SK-N-SH (cell line): Measurements from ENCODE around the gene RASGEF1C. TPM values are rescaled to one million over a fixed set of nuclear protein-coding genes. Genes with fewer than 3 reads are reported as not detected.

Experiments
- CTCF ChIA-PET: fragments of 300-600, 350-600 bp; formaldehyde crosslinking; extraction: SDS; loops from one replicate; lab custom pipeline; 2021; lab: Yijun Ruan, JAX
- POLR2A ChIA-PET: fragments of 350-600 bp; sonication (Branson Sonifier 250); formaldehyde crosslinking; extraction: SDS; loops from one replicate; lab custom pipeline; 2020; ENCODE audit warnings: antibody characterized with exemption, inconsistent platforms; lab: Yijun Ruan, JAX
- DNase-seq: peaks from one replicate; pipeline ENCODE4 v3.0.0; 2012
- H2AFZ ChIP-seq: fragments of 200-600 bp; sonication (generic); 2 replicates; pipeline ENCODE4 v1.8.1; 2016; ENCODE audit warnings: antibody characterized with exemption, mild to moderate bottlenecking, low read depth
- H3F3A ChIP-seq: fragments of 200-600 bp; sonication (generic); replicated peaks from 2 replicates; pipeline ENCODE3; 2016; ENCODE audit warnings: antibody characterized with exemption, mild to moderate bottlenecking; ENCODE audit not compliant: insufficient read depth
- H3K27ac ChIP-seq, 2 experiments: fragments of 200-500 bp in 1 of 2; fragments of 200-600 bp in 1 of 2; sonication (Bioruptor generic) in 1 of 2; sonication (generic), shearing (Covaris generic) in 1 of 2; 2 replicates each; pipeline versions ENCODE4 v1.5.1 to v1.6.1; 2014 to 2016; ENCODE audit warnings: low read depth in 2 of 2, inconsistent platforms in 1 of 2, low read length in 1 of 2, mild to moderate bottlenecking in 1 of 2, mixed read lengths in 1 of 2
- H3K27me3 ChIP-seq: fragments of 200-600 bp; sonication (generic), shearing (Covaris generic); 2 replicates; pipeline ENCODE4 v1.6.1; 2016; ENCODE audit warnings: mixed run types; ENCODE audit not compliant: insufficient read depth
- H3K36me3 ChIP-seq, 2 experiments: fragments of 200-500 bp in 1 of 2; fragments of 200-600 bp in 1 of 2; sonication (Bioruptor generic) in 1 of 2; sonication (generic) in 1 of 2; replicated peaks in 1 of 2; 2 replicates each; pipeline versions ENCODE3 to v1.5.1; 2014 to 2016; ENCODE audit warnings: low read length in 1 of 2, mild to moderate bottlenecking in 1 of 2; ENCODE audit not compliant: insufficient read depth in 2 of 2, control insufficient read depth in 1 of 2
- H3K4me1 ChIP-seq, 2 experiments: fragments of 200-500 bp in 1 of 2; fragments of 200-600 bp in 1 of 2; sonication (Bioruptor generic) in 1 of 2; sonication (generic), shearing (Covaris generic) in 1 of 2; 2 replicates each; pipeline versions ENCODE4 v1.5.1 to v1.6.1; 2014 to 2016; ENCODE audit warnings: low read depth in 1 of 2, low read length in 1 of 2, mixed run types in 1 of 2; ENCODE audit not compliant: insufficient read depth in 2 of 2, control insufficient read depth in 1 of 2
- H3K4me2 ChIP-seq: fragments of 200-600 bp; sonication (generic), shearing (Covaris generic); 2 replicates; pipeline ENCODE4 v1.6.1; 2017; ENCODE audit warnings: mixed run types
- H3K4me3 ChIP-seq, 2 experiments: fragments of 200-500 bp in 1 of 2; fragments of 200-600 bp in 1 of 2; sonication (Bioruptor generic) in 1 of 2; sonication (generic), shearing (Covaris generic) in 1 of 2; 2 replicates each; pipeline versions ENCODE4 v1.5.1 to v1.8.1; 2014 to 2016; ENCODE audit warnings: low read depth in 2 of 2, inconsistent platforms in 1 of 2, low read length in 1 of 2, mild to moderate bottlenecking in 1 of 2, mixed read lengths in 1 of 2, moderate library complexity in 1 of 2
- H3K79me2 ChIP-seq: fragments of 200-600 bp; sonication (generic); 2 replicates; pipeline ENCODE4 v1.8.1; 2017; ENCODE audit warnings: mild to moderate bottlenecking; ENCODE audit not compliant: insufficient read depth
- H3K9ac ChIP-seq: fragments of 200-600 bp; sonication (generic); 2 replicates; pipeline ENCODE4 v1.6.1; 2017; ENCODE audit warnings: mixed run types
- H3K9me2 ChIP-seq: fragments of 200-600 bp; sonication (generic); 2 replicates; pipeline ENCODE4 v1.6.1; 2017; ENCODE audit warnings: mixed run types
- H3K9me3 ChIP-seq: fragments of 200-600 bp; sonication (generic); 2 replicates; pipeline ENCODE4 v1.6.1; 2017; ENCODE audit warnings: mixed run types, mild to moderate bottlenecking, moderate library complexity
- H4K20me1 ChIP-seq: fragments of 200-600 bp; sonication (generic); 2 replicates; pipeline ENCODE4 v1.6.1; 2017; ENCODE audit warnings: mild to moderate bottlenecking, mixed run types; ENCODE audit not compliant: insufficient read depth
- CHD2 ChIP-seq: fragments of 150-350 bp; IDR thresholded peaks from 2 replicates; pipeline ENCODE4 v1.6.1; 2018; ENCODE audit warnings: low read length; ENCODE audit not compliant: partially characterized antibody
- CTCF ChIP-seq: fragments of 200-600 bp; sonication (generic); IDR thresholded peaks from 2 replicates; pipeline ENCODE4 v1.6.1; 2017; ENCODE audit warnings: antibody characterized with exemption, mild to moderate bottlenecking, moderate library complexity
- ELF1 ChIP-seq: IDR thresholded peaks from 2 replicates; pipeline ENCODE4 v1.4.0; 2012
- EZH2phosphoT487 ChIP-seq: fragments of 200-600 bp; sonication (generic); IDR thresholded peaks from 2 replicates; pipeline ENCODE4 v1.6.1; 2017; ENCODE audit warnings: low read depth, mixed run types, mild to moderate bottlenecking, antibody characterized with exemption, moderate library complexity, borderline replicate concordance
- FOSL2 ChIP-seq: IDR thresholded peaks from 2 replicates; pipeline ENCODE4 v1.4.0; 2012; ENCODE audit warnings: low read depth, mild to moderate bottlenecking, moderate library complexity, borderline replicate concordance
- FOXJ3 ChIP-seq: sonication (generic); formaldehyde crosslinking; IDR thresholded peaks from 2 replicates; pipeline ENCODE4 v1.5.1; 2020; ENCODE audit warnings: mild to moderate bottlenecking, missing genetic modification reagents
- JUND ChIP-seq: IDR thresholded peaks from 2 replicates; pipeline ENCODE4 v1.4.0; 2012
- MEF2A ChIP-seq: IDR thresholded peaks from 2 replicates; pipeline ENCODE4 v1.4.0; 2012; ENCODE audit warnings: low read depth, borderline replicate concordance
- NFIC ChIP-seq: IDR thresholded peaks from 2 replicates; pipeline ENCODE4 v1.4.0; 2012; ENCODE audit warnings: borderline replicate concordance
- PBX3 ChIP-seq: IDR thresholded peaks from 2 replicates; pipeline ENCODE4; 2012
- POLR2AphosphoS5 ChIP-seq: IDR thresholded peaks from 2 replicates; pipeline ENCODE4 v1.6.1; 2012; ENCODE audit warnings: low read depth, low read length
- RAD21 ChIP-seq: IDR thresholded peaks from 2 replicates; pipeline ENCODE4 v1.6.1; 2012; ENCODE audit warnings: mild to moderate bottlenecking, low read length
- RCOR1 ChIP-seq: fragments of 150-350 bp; IDR thresholded peaks from 2 replicates; pipeline ENCODE4 v1.6.1; 2017; ENCODE audit warnings: antibody characterized with exemption, low read length
- RXRA ChIP-seq: IDR thresholded peaks from 2 replicates; pipeline ENCODE4 v1.4.0; 2012; ENCODE audit warnings: low read depth, mild to moderate bottlenecking, borderline replicate concordance
- USF2 ChIP-seq: fragments of 150-350 bp; IDR thresholded peaks from 2 replicates; pipeline ENCODE4 v1.6.1; 2017; ENCODE audit warnings: antibody characterized with exemption, low read length, low read depth, borderline replicate concordance
- ZBTB33 ChIP-seq: IDR thresholded peaks from 2 replicates; pipeline ENCODE4 v1.4.0; 2012; ENCODE audit warnings: low read depth, borderline replicate concordance
- WGBS: methylation state at CpG from one replicate; pipeline ENCODE4 v1.1.6; 2017; ENCODE audit warnings: low lambda C conversion rate; 5-methylcytosine and 5-hydroxymethylcytosine counted together
- polyA plus RNA-seq, 3 experiments: library from polyadenylated mRNA; depleted of rRNA; stranded (reverse); fragments of >200 nt; gene quantifications; 2 replicates each; pipeline ENCODE4 v1.2.3, GENCODE V29; 2012

RASGEF1C gene
- polyA plus RNA-seq, 1 of the 3 experiments (the other 2 are of a cell fraction) = not detected

GRCh38 chr5:180193749-180194375 is 15.1 kb downstream of the RASGEF1C start:
- Histone ChIP-seq H3K4me1 (no peaks in the 10 kb centered on the region), H4K20me1 (no peaks in the 10 kb centered on the region), H3K27me3 (no peaks in the 10 kb centered on the region), H3K4me2 (no peak overlapping the region), H3K27ac (no peak overlapping the region), H3K36me3 (no peaks in the 10 kb centered on the region), H3K4me3 (no peak overlapping the region), H2AFZ (no peak overlapping the region), H3K9me3 (no peaks in the 10 kb centered on the region)
- 78% methylated on average over 24 of the region's 24 CpGs for WGBS
- POLR2A ChIA-PET = no interaction called here
- TF ChIP-seq FOSL2 (no peak), RXRA (no peak), RCOR1 (no peak)
- TF ChIP-seq, all 33 proteins: peak for 0
- Histone ChIP-seq H3K9ac (no peak overlapping the region), H3K79me2 (no peaks in the 10 kb centered on the region), H3F3A (no peaks in the 10 kb centered on the region), H3K9me2 (no peaks in the 10 kb centered on the region)
- no peak for DNase-seq
- CTCF ChIA-PET = interaction anchor here (2.5 kb wide), 1 partner anchor 15 kb away, joined by 9 read pairs; the partner anchor contains the start of gene RASGEF1C

GRCh38 chr5:180191716-180192115 is 17.3 kb downstream of the RASGEF1C start:
- no peak for TF ChIP-seq PBX3
- TF ChIP-seq FOXJ3 = no peak
- TF ChIP-seq RCOR1 = no peak
- no peak for TF ChIP-seq ELF1
- TF ChIP-seq NFIC = no peak
- no peak for TF ChIP-seq USF2
- no peak for TF ChIP-seq CTCF
- TF ChIP-seq RAD21 = no peak
- TF ChIP-seq EZH2phosphoT487 = no peak
- no peak for TF ChIP-seq MEF2A
- no peak for TF ChIP-seq ZBTB33
- no peak for TF ChIP-seq JUND
- no peak for TF ChIP-seq POLR2AphosphoS5
- no peak for TF ChIP-seq RXRA
- TF ChIP-seq CHD2 = no peak
- no peak for TF ChIP-seq FOSL2
- Histone ChIP-seq H3K9me3 (no peaks in the 10 kb centered on the region), H2AFZ (no peak overlapping the region), H4K20me1 (no peaks in the 10 kb centered on the region), H3F3A (no peaks in the 10 kb centered on the region), H3K9me2 (no peaks in the 10 kb centered on the region), H3K4me2 (no peak overlapping the region), H3K9ac (no peak overlapping the region), H3K79me2 (no peaks in the 10 kb centered on the region), H3K27me3 (no peaks in the 10 kb centered on the region), H3K4me3 (no peak overlapping the region), H3K4me1 (no peaks in the 10 kb centered on the region), H3K36me3 (no peaks in the 10 kb centered on the region), H3K27ac (no peak overlapping the region)
- ChIA-PET CTCF (interaction anchor here (2.5 kb wide), 1 partner anchor 17 kb away, joined by 9 read pairs; the partner anchor contains the start of gene RASGEF1C), POLR2A (no interaction called here)
- WGBS = 31% methylated on average over 6 of the region's 6 CpGs
- no peak for DNase-seq
